Measurements from ENCODE around the gene GBX2. TPM values are rescaled to one million over a fixed set of nuclear protein-coding genes. Genes with fewer than 3 reads are reported as not detected.

The GBX2 gene
- total and polyA plus RNA-seq, 2 experiments from 2014 or later: 0.99 to 1.3 TPM

DNA sequence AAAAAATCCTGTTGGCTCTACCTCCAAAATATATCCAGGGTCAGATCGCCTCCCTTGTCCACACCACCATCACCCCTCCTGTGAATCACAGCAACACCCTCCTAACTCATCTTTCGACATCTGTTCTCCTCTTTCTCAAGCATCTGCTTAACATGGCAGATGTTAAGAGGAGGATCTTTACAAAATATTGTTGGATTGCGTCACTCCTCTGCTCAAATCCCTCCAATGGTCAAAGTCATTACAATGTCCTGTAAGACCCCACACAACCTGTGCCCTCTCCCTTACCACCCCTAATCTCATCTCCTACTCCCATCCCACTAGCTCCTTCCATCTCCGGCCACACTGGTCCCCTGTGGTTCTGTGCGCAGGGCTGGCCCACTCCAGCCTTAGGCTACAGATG, 36.8 kb upstream of the GBX2 start:
- Histone ChIP-seq H3K27me3 (ENCODE audit: insufficient read depth) (no peaks in the 10 kb centered on the region), H3F3A (replicated peaks; ENCODE audit: low read depth) (no peaks in the 10 kb centered on the region), H2AFZ (no peak overlapping the region), H3K27ac (ENCODE audit: low read depth) (no peak overlapping the region), H3K4me3 (no peak overlapping the region), H3K36me3 (ENCODE audit: insufficient read depth) (no peaks in the 10 kb centered on the region), H4K20me1 (replicated peaks; ENCODE audit: insufficient read depth) (no peaks in the 10 kb centered on the region), H3K79me2 (replicated peaks; ENCODE audit: insufficient read depth) (no peaks in the 10 kb centered on the region), H3K4me2 (no peak overlapping the region), H3K4me1 (ENCODE audit: insufficient read depth) (peaks cover 4% of the 10 kb centered on the region; the same call in 1 of the 2 replicates), H3K9me2 (ENCODE audit: insufficient read depth) (no peaks in the 10 kb centered on the region)
- peaks cover 12% of the 10 kb centered on the region for H3K4me1 Mint-ChIP-seq
- TF ChIP-seq JUNB (IDR thresholded peaks at IDR 0.05; ENCODE audit: unreplicated experiment) (no peak), CTCF (conservative IDR thresholded peaks at IDR 0.05; ENCODE audit: low read depth in 2 of 2) (no peak), ZNF114 (CRISPR knock-in tag; IDR thresholded peaks at IDR 0.05) (no peak), ZNF462 (CRISPR knock-in tag; IDR thresholded peaks at IDR 0.05) (no peak)
- H3K36me3 Mint-ChIP-seq (ENCODE audit: low read depth): no peaks in the 10 kb centered on the region
- no peak overlapping the region for H3K27ac Mint-ChIP-seq
- H3K27me3 Mint-ChIP-seq (ENCODE audit: insufficient read depth, low read depth, poor library complexity): peaks cover 13% of the 10 kb centered on the region
- DNase-seq (ENCODE audit: low spot score) (no peak), ATAC-seq (no peak)
- H3K9me3 Mint-ChIP-seq: peaks cover 3% of the 10 kb centered on the region; the same call in 1 of the 3 replicates
- no peak overlapping the region for H3K4me3 Mint-ChIP-seq

DNA sequence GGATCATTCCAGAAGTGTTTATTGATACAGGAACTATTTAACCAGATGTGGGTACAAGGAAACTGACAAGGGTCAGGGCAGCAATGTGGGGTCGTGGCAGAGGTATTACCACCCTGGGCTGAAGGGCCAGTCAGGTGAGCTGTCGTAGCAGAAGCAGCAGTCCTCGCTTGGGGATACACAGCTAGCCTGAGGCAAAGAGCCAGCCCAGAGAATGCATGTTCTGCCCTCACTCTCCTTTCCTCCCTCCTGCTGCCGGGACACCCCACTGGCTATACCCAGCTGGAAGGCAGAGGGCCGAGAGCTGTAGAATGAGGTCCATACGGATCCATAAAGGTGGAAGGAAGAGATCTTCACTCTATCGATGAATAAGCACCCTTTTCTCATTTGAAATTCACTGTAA, 32.2 kb upstream of the GBX2 start:
- DNase-seq (ENCODE audit: low spot score) (no peak), ATAC-seq (peak; percentile 54)
- Mint-ChIP-seq H3K4me3 (no peak overlapping the region), H3K9me3 (no peaks in the 10 kb centered on the region), H3K4me1 (no peaks in the 10 kb centered on the region), H3K27me3 (ENCODE audit: insufficient read depth, low read depth, poor library complexity) (peaks cover 7% of the 10 kb centered on the region), H3K36me3 (ENCODE audit: low read depth) (no peaks in the 10 kb centered on the region), H3K27ac (no peak overlapping the region)
- no peak overlapping the region for H3K4me2 ChIP-seq
- H4K20me1 ChIP-seq (replicated peaks; ENCODE audit: insufficient read depth): no peaks in the 10 kb centered on the region
- no peaks in the 10 kb centered on the region for H3K79me2 ChIP-seq (replicated peaks; ENCODE audit: insufficient read depth)
- H3K27me3 ChIP-seq (ENCODE audit: insufficient read depth): no peaks in the 10 kb centered on the region
- no peaks in the 10 kb centered on the region for H3F3A ChIP-seq (replicated peaks; ENCODE audit: low read depth)
- no peaks in the 10 kb centered on the region for H3K36me3 ChIP-seq (ENCODE audit: insufficient read depth)
- no peaks in the 10 kb centered on the region for H3K9me2 ChIP-seq (ENCODE audit: insufficient read depth)
- no peak overlapping the region for H3K27ac ChIP-seq (ENCODE audit: low read depth)
- no peaks in the 10 kb centered on the region; the same call in 1 of the 2 replicates for H3K4me1 ChIP-seq (ENCODE audit: insufficient read depth)
- no peak overlapping the region for H2AFZ ChIP-seq
- no peak overlapping the region for H3K4me3 ChIP-seq
- TF ChIP-seq, protein P1, sequence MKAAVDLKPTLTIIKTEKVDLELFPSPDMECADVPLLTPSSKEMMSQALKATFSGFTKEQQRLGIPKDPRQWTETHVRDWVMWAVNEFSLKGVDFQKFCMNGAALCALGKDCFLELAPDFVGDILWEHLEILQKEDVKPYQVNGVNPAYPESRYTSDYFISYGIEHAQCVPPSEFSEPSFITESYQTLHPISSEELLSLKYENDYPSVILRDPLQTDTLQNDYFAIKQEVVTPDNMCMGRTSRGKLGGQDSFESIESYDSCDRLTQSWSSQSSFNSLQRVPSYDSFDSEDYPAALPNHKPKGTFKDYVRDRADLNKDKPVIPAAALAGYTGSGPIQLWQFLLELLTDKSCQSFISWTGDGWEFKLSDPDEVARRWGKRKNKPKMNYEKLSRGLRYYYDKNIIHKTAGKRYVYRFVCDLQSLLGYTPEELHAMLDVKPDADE (IDR thresholded peaks at IDR 0.05): no peak
- no peak for TF ChIP-seq STAT1 (IDR thresholded peaks at IDR 0.05; ENCODE audit: unreplicated experiment)
- no peak for TF ChIP-seq EZH2phosphoT487 (IDR thresholded peaks at IDR 0.05; ENCODE audit: unreplicated experiment)
- no peak for TF ChIP-seq POLR2AphosphoS5 (IDR thresholded peaks at IDR 0.05; ENCODE audit: low read depth)
